Natural killer cell (primary cell): Measurements from ENCODE around the gene RBM20. TPM values are rescaled to one million over a fixed set of nuclear protein-coding genes. Genes with fewer than 3 reads are reported as not detected.

ENCODE experiments used
- ATAC-seq, 3 donors: fragments of 150-1000 bp in 2 of 3; fragments of 200-7000 bp in 1 of 3; cut with Tn5 transposase; 1 replicate in 1 of 3; 2 replicates in 2 of 3; pipeline ENCODE4 v1.10.0; 2021; ENCODE audit warnings: mild to moderate bottlenecking in 2 of 3, moderate library complexity in 2 of 3
- DNase-seq, 2 donors: peaks; one replicate each; pipeline versions ENCODE4 v3.0.0 to v3.0.0-alpha.2; 2013 to 2021; ENCODE audit warnings: mixed read lengths in 1 of 2
- H3K27ac ChIP-seq: one replicate; pipeline ENCODE4 v1.5.1; 2013; ENCODE audit warnings: mild to moderate bottlenecking, low read length
- H3K27me3 ChIP-seq: one replicate; pipeline ENCODE4 v1.6.1; 2013; ENCODE audit warnings: low read length; ENCODE audit not compliant: control insufficient read depth, insufficient read depth
- H3K36me3 ChIP-seq: one replicate; pipeline ENCODE4 v1.6.1; 2013; ENCODE audit warnings: low read length; ENCODE audit not compliant: control insufficient read depth, insufficient read depth
- H3K4me1 ChIP-seq: one replicate; pipeline ENCODE4 v1.6.1; 2013; ENCODE audit warnings: low read length; ENCODE audit not compliant: control insufficient read depth, insufficient read depth
- H3K4me3 ChIP-seq: one replicate; pipeline ENCODE4 v1.5.1; 2013; ENCODE audit warnings: low read length
- H3K9me3 ChIP-seq: one replicate; pipeline ENCODE4 v1.6.1; 2013; ENCODE audit warnings: low read length; ENCODE audit not compliant: control insufficient read depth, insufficient read depth
- H3K27ac Mint-ChIP-seq, 2 donors: one replicate each; pipeline ENCODE4 v1.8.0; 2022; ENCODE audit warnings: mild to moderate bottlenecking in 2 of 2, mixed read lengths in 2 of 2, moderate library complexity in 1 of 2
- H3K27me3 Mint-ChIP-seq, 2 donors: one replicate each; pipeline ENCODE4 v1.8.0; 2022; ENCODE audit warnings: low read depth in 2 of 2, mixed read lengths in 2 of 2
- H3K36me3 Mint-ChIP-seq: one replicate; pipeline ENCODE4 v1.8.0; 2022; ENCODE audit warnings: mixed read lengths
- H3K4me1 Mint-ChIP-seq, 2 donors: one replicate each; pipeline ENCODE4 v1.8.0; 2022; ENCODE audit warnings: mixed read lengths in 2 of 2
- H3K4me3 Mint-ChIP-seq: one replicate; pipeline ENCODE4 v1.8.0; 2022; ENCODE audit warnings: mild to moderate bottlenecking, moderate library complexity, mixed read lengths
- H3K9me3 Mint-ChIP-seq, 2 donors: one replicate each; pipeline ENCODE4 v1.8.0; 2022; ENCODE audit warnings: mixed read lengths in 2 of 2
- CTCF ChIP-seq: fragments of 200-600 bp; IDR thresholded peaks from one replicate; pipeline ENCODE4 v1.8.0; 2022; ENCODE audit warnings: antibody characterized with exemption
- WGBS: methylation state at CpG from one replicate; pipeline ENCODE4 v1.1.7; 2013; ENCODE audit warnings: missing lambda C conversion rate; ENCODE audit not compliant: insufficient coverage; 5-methylcytosine and 5-hydroxymethylcytosine counted together
- intact Hi-C: fragments of 100-400 bp; cut with micrococcal nuclease; formaldehyde crosslinking; loops from one replicate; pipeline ENCODE4 v1.14.2; 2022
- total RNA-seq, 4 donors: library from RNA; stranded (reverse); fragments of 120-200 nt in 1 of 4; gene quantifications; one replicate each; pipeline versions ENCODE4 v1.2.3 to v1.2.4, GENCODE V29; 2013 to 2022

The RBM20 gene
- total RNA-seq, 3 donors from 2014 or later (not counting 1 experiment from before 2014, with no cell fraction given), result 0.35 TPM; not detected in 2

- WGBS, result 85% methylated on average over 2 of the region's 2 CpGs
- Histone ChIP-seq H3K27me3 (no peaks in the 10 kb centered on the region), H3K27ac (no peak overlapping the region), H3K36me3 (no peaks in the 10 kb centered on the region), H3K9me3 (no peaks in the 10 kb centered on the region), H3K4me3 (no peak overlapping the region), H3K4me1 (no peaks in the 10 kb centered on the region)
- peaks cover 18 to 40% of the 10 kb centered on the region in 2 donors for H3K27me3 Mint-ChIP-seq
- ATAC-seq (no peak), DNase-seq (no peak)
- intact Hi-C loops, result no loop called here
- H3K4me3 Mint-ChIP-seq, result no peak overlapping the region
- H3K36me3 Mint-ChIP-seq, result peaks cover 6% of the 10 kb centered on the region
- no peak overlapping the region for H3K27ac Mint-ChIP-seq
- no peak for TF ChIP-seq CTCF
- no peaks in the 10 kb centered on the region for H3K4me1 Mint-ChIP-seq
- H3K9me3 Mint-ChIP-seq, result no peaks in the 10 kb centered on the region
Observed at GRCh38 chr10:110695539-110695886, 51.4 kb downstream of the RBM20 start.

GRCh38 chr10:110696436-110696835 lies 52.3 kb downstream of the RBM20 start:
- Histone ChIP-seq H3K4me3 (no peak overlapping the region), H3K9me3 (no peaks in the 10 kb centered on the region), H3K27ac (no peak overlapping the region), H3K27me3 (no peaks in the 10 kb centered on the region), H3K36me3 (no peaks in the 10 kb centered on the region), H3K4me1 (no peaks in the 10 kb centered on the region)
- Mint-ChIP-seq H3K27ac (no peak overlapping the region), H3K9me3 (no peaks in the 10 kb centered on the region), H3K36me3 (peaks cover 6% of the 10 kb centered on the region), H3K4me1 (no peaks in the 10 kb centered on the region), H3K27me3 (peaks cover 17 to 31% of the 10 kb centered on the region in 2 donors), H3K4me3 (no peak overlapping the region)
- no peak for TF ChIP-seq CTCF
- WGBS, result 73% methylated on average over 3 of the region's 4 CpGs
- ATAC-seq, result no peak
- intact Hi-C loops, result no loop called here
- no peak for DNase-seq

- intact Hi-C loops, result no loop called here
Observed at GRCh38 chr10:110698340-110698739, 54.2 kb downstream of the RBM20 start.

More at GRCh38 chr10:110698340-110698739, 54.2 kb downstream of the RBM20 start:
- no peak for TF ChIP-seq CTCF
- WGBS, result 87% methylated on average over 5 of the region's 5 CpGs
- Histone ChIP-seq H3K9me3 (no peaks in the 10 kb centered on the region), H3K27me3 (no peaks in the 10 kb centered on the region), H3K4me3 (no peak overlapping the region), H3K36me3 (no peaks in the 10 kb centered on the region), H3K27ac (no peak overlapping the region), H3K4me1 (no peaks in the 10 kb centered on the region)
- no peaks in the 10 kb centered on the region for H3K36me3 Mint-ChIP-seq
- no peak overlapping the region for H3K4me3 Mint-ChIP-seq
- H3K27ac Mint-ChIP-seq, result no peak overlapping the region
- no peaks in the 10 kb centered on the region for H3K9me3 Mint-ChIP-seq
- ATAC-seq, result no peak
- no peak for DNase-seq
- H3K4me1 Mint-ChIP-seq, result no peaks in the 10 kb centered on the region
- peaks cover 6 to 12% of the 10 kb centered on the region in 2 donors for H3K27me3 Mint-ChIP-seq
